DMS 273 (cell line): Measurements from ENCODE around the gene GORASP2.

Source experiments
- DNase-seq: peaks from one replicate; lab custom pipeline; 2025; ENCODE audit not compliant: unreplicated experiment; lab: John Stamatoyannopoulos, UW

The GORASP2 gene

DNA sequence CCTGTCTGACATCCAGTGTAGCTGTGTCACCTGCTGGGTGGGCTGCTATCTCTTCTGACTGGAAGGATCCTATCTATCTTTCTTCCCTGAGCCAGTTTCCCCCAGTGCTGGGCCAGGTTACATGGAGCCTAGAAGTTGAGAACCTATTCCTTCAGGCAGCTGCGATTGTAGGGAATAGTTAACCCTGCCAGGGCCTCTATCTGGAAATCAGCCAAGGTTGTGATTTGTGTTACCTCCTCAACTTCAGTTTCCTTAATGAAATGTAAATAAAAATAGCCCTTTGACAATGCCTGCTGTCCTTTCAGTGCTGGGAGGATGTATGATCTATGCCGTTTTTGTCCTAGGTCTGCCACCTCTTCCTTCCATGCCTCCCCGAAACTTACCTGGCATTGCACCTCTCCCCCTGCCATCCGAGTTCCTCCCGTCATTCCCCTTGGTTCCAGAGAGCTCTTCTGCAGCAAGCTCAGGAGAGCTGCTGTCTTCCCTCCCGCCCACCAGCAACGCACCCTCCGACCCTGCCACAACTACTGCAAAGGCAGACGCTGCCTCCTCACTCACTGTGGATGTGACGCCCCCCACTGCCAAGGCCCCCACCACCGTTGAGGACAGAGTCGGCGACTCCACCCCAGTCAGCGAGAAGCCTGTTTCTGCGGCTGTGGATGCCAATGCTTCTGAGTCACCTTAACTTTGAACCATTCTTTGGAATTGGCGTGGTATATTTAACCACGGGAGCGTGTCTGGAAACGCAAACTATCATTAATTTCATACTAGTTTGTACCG, 36.6 kb downstream of the GORASP2 start:
- peak; percentile 18 for DNase-seq

- DNase-seq = peak; percentile 47
Measured at GRCh38 chr2:170966648-170967396, 37.8 kb downstream of the GORASP2 start.

DNA sequence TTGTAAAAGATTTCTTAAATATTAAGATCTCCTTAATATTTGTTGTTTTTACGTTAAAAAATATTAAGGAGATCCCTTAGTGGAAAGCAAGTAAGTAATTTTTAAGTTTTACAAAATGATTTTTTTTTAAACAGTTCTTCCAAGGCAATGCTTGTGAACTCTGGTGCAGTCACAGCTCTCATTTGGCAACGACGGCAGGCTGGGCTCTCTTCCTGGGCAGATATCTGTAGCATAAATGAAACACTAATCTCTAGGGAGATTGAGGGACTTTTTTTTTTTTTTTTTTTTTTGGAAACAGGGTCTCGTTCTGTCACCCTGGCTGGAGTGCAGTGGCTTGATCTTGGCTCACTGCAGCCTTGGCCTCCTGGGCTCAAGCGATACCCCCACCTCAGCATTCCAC, 38.5 kb downstream of the GORASP2 start:
- DNase-seq = no peak

DNA sequence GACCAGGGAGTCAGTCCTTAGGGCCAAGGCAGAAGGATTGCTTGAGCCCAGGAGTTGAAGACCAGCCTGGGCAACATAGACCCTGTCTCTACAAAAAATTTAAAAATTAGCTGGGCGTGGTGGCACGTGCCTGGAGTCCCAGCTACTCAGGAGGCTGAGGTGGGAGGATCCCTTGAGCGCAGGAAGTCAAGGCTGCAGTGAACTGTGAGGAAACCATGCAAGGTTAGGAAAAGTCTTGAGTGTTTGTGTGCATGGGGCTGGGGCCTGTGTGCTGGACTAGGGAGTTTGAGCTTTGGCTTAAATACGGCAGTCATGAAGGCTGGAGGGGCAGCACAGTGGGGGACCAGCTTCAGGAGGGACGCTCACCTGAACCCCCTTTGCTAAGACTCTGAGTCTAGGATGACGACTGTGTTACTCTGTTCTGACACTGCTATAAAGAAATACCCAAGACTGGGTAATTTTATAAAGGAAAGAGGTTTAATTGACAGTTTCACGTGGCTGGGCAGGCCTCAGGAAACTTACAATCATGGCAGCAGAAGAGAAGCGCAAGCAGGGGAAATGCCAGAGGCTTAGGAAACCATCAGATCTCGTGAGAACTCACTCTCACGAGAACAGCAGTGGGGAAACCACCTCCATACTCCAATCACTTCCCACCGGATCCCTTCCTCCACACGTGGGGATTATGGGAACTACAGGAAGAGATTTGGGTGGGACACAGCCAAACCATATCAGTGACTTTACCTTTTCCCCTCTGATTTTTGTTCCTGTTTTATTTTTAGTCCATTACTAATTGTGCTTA, 39.4 kb downstream of the GORASP2 start:
- DNase-seq = peak; percentile 16

GRCh38 chr2:170969030-170969429, 40.0 kb downstream of the GORASP2 start:
- no peak for DNase-seq

- peak; percentile 43 for DNase-seq
Measured at GRCh38 chr2:170969872-170970496, 40.9 kb downstream of the GORASP2 start.

DNA sequence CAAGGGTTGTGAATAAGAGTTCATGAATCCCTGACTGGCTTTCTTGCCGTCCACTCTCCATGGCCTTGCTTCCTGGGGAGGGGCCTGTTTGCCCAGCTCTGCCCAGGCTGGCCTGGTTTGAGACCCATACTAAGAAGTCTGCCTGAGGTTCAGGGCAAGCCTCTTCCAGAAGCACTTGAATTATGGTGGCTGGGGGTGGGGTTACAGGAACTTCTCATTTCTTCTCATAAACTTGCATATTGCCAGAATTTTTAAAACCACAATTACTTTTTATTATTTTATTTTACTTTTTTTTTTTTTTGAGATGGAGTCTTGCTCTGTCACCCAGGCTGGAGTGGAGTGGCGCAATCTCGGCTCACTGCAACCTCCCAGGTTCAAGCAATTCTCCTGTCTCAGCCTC, 42.0 kb downstream of the GORASP2 start:
- no peak for DNase-seq

DNA sequence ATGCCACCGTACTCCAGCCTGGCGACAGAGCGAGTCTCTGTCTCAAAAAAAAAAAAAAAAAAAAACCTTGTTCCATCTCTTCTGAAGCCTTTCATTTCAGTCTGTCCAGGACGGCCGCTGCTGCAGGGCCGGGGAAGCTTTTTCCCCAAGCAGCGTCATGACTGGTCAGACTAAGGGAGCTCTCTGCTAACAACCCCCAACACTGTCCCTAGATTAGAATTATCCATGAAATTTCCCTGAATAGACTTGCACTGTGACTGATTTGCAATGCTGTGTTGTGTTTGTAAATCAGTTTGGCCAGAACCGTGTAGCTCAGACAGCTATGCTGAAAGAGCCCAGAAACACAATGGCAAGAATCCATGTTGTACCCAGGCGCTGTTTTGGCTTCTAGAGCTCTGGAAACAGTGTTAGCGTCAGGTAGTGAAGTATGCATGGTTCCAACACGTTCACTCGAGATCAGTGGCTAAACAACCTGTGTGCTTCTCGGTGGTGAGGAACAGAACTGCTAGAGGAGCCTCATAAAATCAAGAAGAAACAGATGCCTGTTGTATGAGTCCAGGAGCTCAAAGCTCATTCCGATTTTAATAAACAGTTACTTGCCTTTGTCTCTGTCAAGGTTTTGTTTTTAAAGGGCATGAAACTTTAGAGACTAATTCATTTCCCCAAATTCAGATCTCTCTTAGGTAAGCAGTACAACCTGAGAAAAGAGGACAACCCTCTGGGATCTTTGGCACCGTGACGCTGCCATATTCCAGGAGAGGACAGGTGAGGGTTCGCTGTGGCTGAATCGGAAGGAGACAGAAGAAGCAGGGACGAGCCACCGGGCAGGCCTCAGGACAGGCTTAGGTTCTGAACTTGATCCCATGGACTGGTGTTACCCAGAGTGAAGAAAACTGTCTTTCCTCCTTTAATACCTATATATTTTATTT, 43.5 kb downstream of the GORASP2 start:
- peak; percentile 37 for DNase-seq

DNA sequence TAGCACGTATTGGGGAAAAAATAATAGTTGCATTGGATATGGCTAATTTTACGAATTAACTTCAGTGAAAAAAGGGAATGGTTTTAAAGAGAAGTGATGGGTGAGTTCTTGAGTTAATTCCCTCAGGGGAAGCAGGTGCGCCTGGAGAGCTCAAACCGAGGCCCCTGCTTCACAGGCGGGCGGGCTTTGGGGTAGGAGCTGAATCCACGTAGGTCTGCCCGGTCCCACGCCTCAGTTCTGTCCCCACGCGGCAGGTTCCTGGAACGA, 44.1 kb downstream of the GORASP2 start:
- no peak for DNase-seq

DNA sequence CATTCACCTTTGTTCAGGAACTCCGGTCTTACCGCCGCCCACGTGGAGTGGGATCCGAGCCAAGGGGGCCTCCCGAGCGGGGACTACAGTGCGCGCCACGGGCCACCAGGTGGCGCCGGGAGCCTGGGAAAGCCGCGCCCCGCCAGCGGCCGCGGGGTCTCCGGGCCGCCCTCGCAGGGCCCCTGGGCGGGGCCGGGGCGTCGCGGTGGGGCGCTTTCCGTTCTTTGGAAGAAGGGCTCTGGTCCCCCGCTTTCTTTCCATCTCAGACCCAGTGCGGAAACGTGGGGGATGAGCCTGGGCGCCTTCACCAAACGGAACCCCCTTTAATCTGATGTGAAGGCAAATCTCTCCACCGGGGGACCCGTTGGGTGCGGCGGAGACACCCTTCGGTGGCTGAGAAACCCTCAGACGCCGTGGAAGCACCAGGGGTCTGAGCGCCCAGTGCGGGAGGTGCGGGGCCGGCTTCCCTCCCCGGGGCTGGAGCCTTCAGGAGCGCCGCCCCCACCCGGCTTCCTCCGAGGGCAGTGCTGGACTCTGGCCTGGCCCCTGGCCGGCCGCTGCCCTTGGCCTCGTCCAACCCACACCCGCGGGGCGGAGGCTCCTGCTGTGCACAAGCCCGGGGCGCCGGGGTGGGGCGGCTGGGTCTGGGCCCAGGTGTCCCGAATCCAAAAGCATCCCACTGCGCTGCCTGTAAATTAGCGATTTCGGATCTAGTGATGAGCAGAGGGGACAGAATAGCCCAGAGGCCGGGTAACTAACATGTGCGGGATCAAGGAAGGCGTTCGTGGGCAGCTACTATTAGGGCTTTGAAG, 44.6 kb downstream of the GORASP2 start:
- peak; percentile 97 for DNase-seq

- no peak for DNase-seq
Measured at GRCh38 chr2:170974304-170974993, 45.4 kb downstream of the GORASP2 start.

- no peak for DNase-seq
Measured at GRCh38 chr2:170975127-170975942, 46.3 kb downstream of the GORASP2 start.

- no peak for DNase-seq
Measured at GRCh38 chr2:170975943-170976270, 46.9 kb downstream of the GORASP2 start.

- DNase-seq = no peak
Measured at GRCh38 chr2:170984079-170984478, 55.0 kb downstream of the GORASP2 start.

DNA sequence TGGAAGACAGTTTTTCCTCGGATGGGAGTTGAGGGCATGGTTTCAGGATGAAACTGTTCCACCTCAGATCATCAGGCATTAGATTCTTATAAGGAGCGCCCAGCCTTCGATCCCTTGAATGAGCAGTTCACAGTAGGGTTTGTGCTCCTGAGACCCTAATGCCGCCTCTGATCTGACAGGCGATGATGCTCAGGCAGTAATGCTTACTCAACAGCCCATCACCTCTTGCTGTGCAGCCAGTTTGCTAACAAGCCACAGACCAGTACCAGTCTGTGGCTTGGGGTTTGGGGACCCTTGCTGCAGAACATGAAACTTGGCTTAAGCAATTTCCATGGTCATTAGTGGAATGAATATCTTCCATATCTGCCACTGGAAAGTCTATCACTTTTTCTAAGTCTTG, 56.4 kb downstream of the GORASP2 start:
- no peak for DNase-seq

DNA sequence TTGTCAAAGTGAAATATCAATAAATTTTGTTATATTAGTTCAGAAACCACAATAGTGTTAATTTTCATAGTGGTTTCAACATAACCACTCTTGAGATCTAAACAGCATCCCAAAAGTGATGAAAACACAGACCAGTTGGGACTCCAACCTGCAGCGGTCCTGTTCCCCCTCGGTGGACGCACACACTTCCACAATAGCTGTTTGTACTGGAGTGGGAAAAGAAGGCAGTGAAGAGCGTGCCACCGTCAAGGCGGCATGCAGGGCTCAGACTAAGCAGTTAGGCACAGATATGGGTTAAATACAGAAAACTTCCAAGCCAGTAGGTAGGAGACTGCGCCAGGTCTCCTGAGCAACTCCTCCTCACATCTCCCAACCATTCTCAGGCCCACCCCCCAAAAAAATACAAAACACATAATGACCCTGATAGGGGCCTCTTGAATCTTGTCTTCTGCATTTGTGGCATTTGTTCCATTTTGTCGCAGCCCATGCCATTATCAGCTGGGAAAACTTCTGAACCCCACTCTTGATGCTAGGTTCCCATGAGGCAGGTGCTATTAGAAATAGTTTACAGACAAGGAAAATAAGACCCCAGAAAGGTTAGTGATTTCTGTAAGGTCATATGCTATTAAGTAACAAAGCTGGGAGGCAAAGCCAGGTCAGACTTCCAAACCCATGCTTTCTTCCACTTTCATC, 57.7 kb downstream of the GORASP2 start:
- DNase-seq = no peak

DNA sequence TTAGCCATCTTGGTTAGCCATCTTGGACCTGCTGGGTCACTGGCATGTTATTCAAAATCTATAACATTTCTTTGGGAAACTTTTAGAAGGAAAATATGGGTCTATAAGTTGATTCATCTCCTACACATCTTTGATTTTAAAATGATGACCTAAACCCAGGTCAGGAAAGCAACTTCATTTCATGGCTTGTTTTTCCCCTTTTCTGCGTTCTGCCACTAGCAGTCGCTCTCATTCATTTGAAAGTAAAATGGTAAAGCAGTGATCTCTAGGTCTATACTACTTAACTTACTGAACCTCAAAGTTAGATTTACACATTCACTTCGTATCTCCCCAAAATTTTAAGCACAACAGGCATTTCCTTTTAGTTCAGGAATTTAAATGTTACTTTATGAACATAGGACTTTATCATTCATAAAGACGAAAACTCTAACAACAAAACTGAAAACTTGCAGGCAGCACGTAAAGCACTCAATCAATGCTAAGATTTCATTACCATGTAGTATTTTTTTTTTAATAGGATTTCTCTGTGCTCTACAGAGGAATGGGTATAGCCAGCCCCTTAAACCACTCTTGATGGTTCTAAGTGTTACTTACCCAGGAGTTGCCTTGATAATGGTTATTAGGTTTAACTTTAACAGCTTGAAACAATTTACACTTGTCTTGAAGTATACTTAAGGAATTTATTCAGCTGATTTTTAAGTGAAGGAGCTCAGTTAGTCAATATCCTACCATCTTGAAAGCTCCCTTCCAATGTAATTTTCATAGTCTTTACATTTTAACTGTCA, 62.5 kb downstream of the GORASP2 start:
- no peak for DNase-seq
